ENCODE measurements around the gene SP100.

DNA sequence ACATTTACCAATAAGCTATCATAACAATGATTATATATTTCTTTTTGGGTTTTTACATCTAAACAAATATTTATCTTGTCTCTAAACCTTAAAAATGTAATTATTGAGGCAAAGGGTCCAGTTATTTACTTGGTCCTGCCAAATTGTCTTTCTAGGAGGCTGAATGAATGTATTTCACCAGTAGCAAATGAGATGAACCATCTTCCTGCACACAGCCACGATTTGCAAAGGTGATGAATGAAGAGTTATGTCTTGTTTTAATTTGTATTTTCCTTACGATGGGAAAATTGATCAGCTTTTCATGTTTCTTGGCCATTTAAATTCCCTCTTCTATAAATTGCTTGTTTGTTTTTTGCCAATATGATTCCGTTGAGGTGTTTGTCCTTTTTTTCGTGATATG is 1.4 kb downstream of the SP100 start:
- TF ChIP-seq BHLHE40 (IDR thresholded peaks at IDR 0.05; ENCODE audit: low read depth, low read length): no peak
- TF ChIP-seq, protein P1, sequence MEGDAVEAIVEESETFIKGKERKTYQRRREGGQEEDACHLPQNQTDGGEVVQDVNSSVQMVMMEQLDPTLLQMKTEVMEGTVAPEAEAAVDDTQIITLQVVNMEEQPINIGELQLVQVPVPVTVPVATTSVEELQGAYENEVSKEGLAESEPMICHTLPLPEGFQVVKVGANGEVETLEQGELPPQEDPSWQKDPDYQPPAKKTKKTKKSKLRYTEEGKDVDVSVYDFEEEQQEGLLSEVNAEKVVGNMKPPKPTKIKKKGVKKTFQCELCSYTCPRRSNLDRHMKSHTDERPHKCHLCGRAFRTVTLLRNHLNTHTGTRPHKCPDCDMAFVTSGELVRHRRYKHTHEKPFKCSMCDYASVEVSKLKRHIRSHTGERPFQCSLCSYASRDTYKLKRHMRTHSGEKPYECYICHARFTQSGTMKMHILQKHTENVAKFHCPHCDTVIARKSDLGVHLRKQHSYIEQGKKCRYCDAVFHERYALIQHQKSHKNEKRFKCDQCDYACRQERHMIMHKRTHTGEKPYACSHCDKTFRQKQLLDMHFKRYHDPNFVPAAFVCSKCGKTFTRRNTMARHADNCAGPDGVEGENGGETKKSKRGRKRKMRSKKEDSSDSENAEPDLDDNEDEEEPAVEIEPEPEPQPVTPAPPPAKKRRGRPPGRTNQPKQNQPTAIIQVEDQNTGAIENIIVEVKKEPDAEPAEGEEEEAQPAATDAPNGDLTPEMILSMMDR (conservative IDR thresholded peaks at IDR 0.05; ENCODE audit: low read depth, low read length): no peak
